Astrocyte (in vitro differentiated cells and primary cell): ENCODE data around the gene MAB21L1.

ENCODE experiments used
- EZH2 ChIP-seq: IDR thresholded peaks from 2 replicates; pipeline ENCODE4 v1.6.1; 2012; ENCODE audit warnings: mild to moderate bottlenecking, low read length, inconsistent platforms; ENCODE audit not compliant: insufficient read depth
- TF ChIP-seq, protein P1 (sequence below): IDR thresholded peaks from 2 replicates; pipeline ENCODE4 v1.5.1; 2011; ENCODE audit warnings: low read depth, mild to moderate bottlenecking, inconsistent platforms, low read length, moderate library complexity; ENCODE audit not compliant: insufficient read depth

- TF ChIP-seq, protein P1, sequence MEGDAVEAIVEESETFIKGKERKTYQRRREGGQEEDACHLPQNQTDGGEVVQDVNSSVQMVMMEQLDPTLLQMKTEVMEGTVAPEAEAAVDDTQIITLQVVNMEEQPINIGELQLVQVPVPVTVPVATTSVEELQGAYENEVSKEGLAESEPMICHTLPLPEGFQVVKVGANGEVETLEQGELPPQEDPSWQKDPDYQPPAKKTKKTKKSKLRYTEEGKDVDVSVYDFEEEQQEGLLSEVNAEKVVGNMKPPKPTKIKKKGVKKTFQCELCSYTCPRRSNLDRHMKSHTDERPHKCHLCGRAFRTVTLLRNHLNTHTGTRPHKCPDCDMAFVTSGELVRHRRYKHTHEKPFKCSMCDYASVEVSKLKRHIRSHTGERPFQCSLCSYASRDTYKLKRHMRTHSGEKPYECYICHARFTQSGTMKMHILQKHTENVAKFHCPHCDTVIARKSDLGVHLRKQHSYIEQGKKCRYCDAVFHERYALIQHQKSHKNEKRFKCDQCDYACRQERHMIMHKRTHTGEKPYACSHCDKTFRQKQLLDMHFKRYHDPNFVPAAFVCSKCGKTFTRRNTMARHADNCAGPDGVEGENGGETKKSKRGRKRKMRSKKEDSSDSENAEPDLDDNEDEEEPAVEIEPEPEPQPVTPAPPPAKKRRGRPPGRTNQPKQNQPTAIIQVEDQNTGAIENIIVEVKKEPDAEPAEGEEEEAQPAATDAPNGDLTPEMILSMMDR, result no peak
- no peak for TF ChIP-seq EZH2
Observed at GRCh38 chr13:35477386-35477946, 977 bp upstream of the MAB21L1 start.
